Fibroblast of lung (primary cell): ENCODE results near the gene MSH3.

Experiments
- CTCF ChIP-seq, 2 donors: IDR thresholded peaks in 1 of 2; conservative IDR thresholded peaks in 1 of 2; 1 replicate in 1 of 2; 2 replicates in 1 of 2; pipeline ENCODE4 v1.5.1; 2011 to 2012; ENCODE audit warnings: low read length in 2 of 2, control low read depth in 1 of 2, inconsistent platforms in 1 of 2, low read depth in 1 of 2, mild to moderate bottlenecking in 1 of 2
- EZH2 ChIP-seq: IDR thresholded peaks from 2 replicates; pipeline ENCODE4 v1.5.1; 2012; ENCODE audit warnings: low read length, control low read depth, mild to moderate bottlenecking; ENCODE audit errors: missing control alignments

- TF ChIP-seq CTCF (conservative IDR thresholded peaks at IDR 0.05 in 1 of 2, IDR thresholded peaks at IDR 0.05 in 1 of 2; ENCODE audit: low read depth in 1 of 2, low read length in 2 of 2), result no peak
- TF ChIP-seq EZH2, result no peak
Measured at GRCh38 chr5:80703291-80703690, 48.8 kb downstream of the MSH3 start.
